ENCODE data around the gene FADS6. TPM values are rescaled to one million over a fixed set of nuclear protein-coding genes. Genes with fewer than 3 reads are reported as not detected.

The FADS6 gene
- polyA plus RNA-seq, 1 donor (not counting 4 experiments of a cell fraction or from before 2014, with no cell fraction given): 0.07 TPM

DNA sequence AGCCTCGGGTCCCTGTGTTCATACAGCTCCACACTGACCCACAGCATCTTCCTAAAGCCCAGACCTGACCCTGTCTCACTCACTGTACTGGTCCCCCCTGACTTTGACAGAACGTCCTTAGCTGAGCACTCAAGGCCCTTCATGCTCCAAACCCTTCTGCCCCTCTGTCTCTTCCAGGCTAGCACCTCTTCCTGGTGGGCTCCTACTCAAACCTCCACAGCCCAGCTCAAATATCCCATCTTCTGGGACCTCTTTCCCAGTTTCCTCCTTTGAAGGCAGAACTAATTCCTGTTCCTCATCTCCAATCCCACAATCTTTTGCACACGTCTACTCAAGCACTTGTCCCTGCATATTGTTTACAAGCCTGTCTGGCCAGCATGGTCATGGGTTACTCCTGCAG, 42.5 kb downstream of the FADS6 start:
- FAIRE-seq: no peak
- no peaks in the 10 kb centered on the region for H3K9me3 ChIP-seq (ENCODE audit: control insufficient read depth, low read depth, low read length)
- no peak for TF ChIP-seq EZH2 (IDR thresholded peaks at IDR 0.05; ENCODE audit: low read length)
- TF ChIP-seq, protein P1, sequence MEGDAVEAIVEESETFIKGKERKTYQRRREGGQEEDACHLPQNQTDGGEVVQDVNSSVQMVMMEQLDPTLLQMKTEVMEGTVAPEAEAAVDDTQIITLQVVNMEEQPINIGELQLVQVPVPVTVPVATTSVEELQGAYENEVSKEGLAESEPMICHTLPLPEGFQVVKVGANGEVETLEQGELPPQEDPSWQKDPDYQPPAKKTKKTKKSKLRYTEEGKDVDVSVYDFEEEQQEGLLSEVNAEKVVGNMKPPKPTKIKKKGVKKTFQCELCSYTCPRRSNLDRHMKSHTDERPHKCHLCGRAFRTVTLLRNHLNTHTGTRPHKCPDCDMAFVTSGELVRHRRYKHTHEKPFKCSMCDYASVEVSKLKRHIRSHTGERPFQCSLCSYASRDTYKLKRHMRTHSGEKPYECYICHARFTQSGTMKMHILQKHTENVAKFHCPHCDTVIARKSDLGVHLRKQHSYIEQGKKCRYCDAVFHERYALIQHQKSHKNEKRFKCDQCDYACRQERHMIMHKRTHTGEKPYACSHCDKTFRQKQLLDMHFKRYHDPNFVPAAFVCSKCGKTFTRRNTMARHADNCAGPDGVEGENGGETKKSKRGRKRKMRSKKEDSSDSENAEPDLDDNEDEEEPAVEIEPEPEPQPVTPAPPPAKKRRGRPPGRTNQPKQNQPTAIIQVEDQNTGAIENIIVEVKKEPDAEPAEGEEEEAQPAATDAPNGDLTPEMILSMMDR (optimal IDR thresholded peaks at IDR 0.05 in 1 of 3, IDR thresholded peaks at IDR 0.05 in 1 of 3, conservative IDR thresholded peaks at IDR 0.05 in 1 of 3; ENCODE audit: extremely low read depth in 1 of 3, insufficient read depth in 2 of 3, low read length in 3 of 3): no peak
- H3K4me1 ChIP-seq (ENCODE audit: control insufficient read depth, extremely low read depth, insufficient read depth, low read length): no peaks in the 10 kb centered on the region
- no peak overlapping the region for H3K4me2 ChIP-seq (ENCODE audit: control insufficient read depth, extremely low read depth, insufficient read depth, low read depth, low read length)
- dilution Hi-C loops (cut with MboI; ENCODE audit: extremely low pct_ligation_motif_present, low sequenced_read_pairs): no loop called here
- H3K36me3 ChIP-seq (ENCODE audit: control insufficient read depth in 2 of 2, extremely low read depth in 1 of 2, insufficient read depth in 2 of 2, low read length in 2 of 2): no peaks in the 10 kb centered on the region
- H2AFZ ChIP-seq (ENCODE audit: control insufficient read depth, low read length): no peak overlapping the region
- H3K27me3 ChIP-seq (ENCODE audit: control insufficient read depth, extremely low read depth, insufficient read depth, low read length): peaks cover 55% of the 10 kb centered on the region
- H3K4me3 ChIP-seq (ENCODE audit: control insufficient read depth in 2 of 3, extremely low read depth in 1 of 3, insufficient read depth in 2 of 3, low read depth in 1 of 3, low read length in 3 of 3): no peak overlapping the region
- no peak overlapping the region for H3K9ac ChIP-seq (ENCODE audit: control insufficient read depth, extremely low read depth, insufficient read depth, low read length)
- H3K79me2 ChIP-seq (ENCODE audit: control insufficient read depth, insufficient read depth, low read length): no peaks in the 10 kb centered on the region
- no peaks in the 10 kb centered on the region for H4K20me1 ChIP-seq (ENCODE audit: control insufficient read depth, extremely low read depth, insufficient read depth, low read length)
- DNase-seq (ENCODE audit: low read depth, low spot score): no peak
- no peak overlapping the region for H3K27ac ChIP-seq (ENCODE audit: control insufficient read depth, insufficient read depth, low read length)
- no peaks in the 10 kb centered on the region for H3K9me1 ChIP-seq (ENCODE audit: control insufficient read depth, extremely low read depth, insufficient read depth, low read length)

DNA sequence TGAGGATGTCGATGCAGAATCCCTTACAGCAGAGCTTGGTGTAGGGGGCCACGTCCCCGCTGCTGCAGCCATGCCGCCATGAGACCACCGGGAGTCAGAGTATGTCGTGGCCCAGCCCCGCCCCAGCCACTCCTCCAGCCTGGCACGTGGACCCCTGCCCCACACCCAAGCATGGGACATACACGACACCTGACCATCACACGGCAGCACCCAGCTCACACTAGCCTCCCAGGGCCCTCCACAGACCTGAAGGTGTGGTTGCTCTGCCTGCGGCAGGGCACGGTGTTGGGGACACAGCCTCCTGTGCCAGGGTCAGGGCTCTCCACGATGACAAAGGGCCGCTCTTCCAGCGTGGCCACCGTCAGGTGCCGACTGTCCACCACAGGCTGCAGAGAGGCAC, 43.1 kb downstream of the FADS6 start:
- H3K4me3 ChIP-seq (ENCODE audit: control insufficient read depth in 2 of 3, extremely low read depth in 1 of 3, insufficient read depth in 2 of 3, low read depth in 1 of 3, low read length in 3 of 3): no peak overlapping the region
- no peak overlapping the region for H3K27ac ChIP-seq (ENCODE audit: control insufficient read depth, insufficient read depth, low read length)
- H3K36me3 ChIP-seq (ENCODE audit: control insufficient read depth in 2 of 2, extremely low read depth in 1 of 2, insufficient read depth in 2 of 2, low read length in 2 of 2): no peaks in the 10 kb centered on the region
- no peaks in the 10 kb centered on the region for H3K79me2 ChIP-seq (ENCODE audit: control insufficient read depth, insufficient read depth, low read length)
- TF ChIP-seq EZH2 (IDR thresholded peaks at IDR 0.05; ENCODE audit: low read length): no peak
- TF ChIP-seq, protein P1 (optimal IDR thresholded peaks at IDR 0.05 in 1 of 3, IDR thresholded peaks at IDR 0.05 in 1 of 3, conservative IDR thresholded peaks at IDR 0.05 in 1 of 3; ENCODE audit: extremely low read depth in 1 of 3, insufficient read depth in 2 of 3, low read length in 3 of 3): no peak
- dilution Hi-C loops (cut with MboI; ENCODE audit: extremely low pct_ligation_motif_present, low sequenced_read_pairs): no loop called here
- no peaks in the 10 kb centered on the region for H3K9me3 ChIP-seq (ENCODE audit: control insufficient read depth, low read depth, low read length)
- no peak overlapping the region for H2AFZ ChIP-seq (ENCODE audit: control insufficient read depth, low read length)
- no peak for FAIRE-seq
- no peaks in the 10 kb centered on the region for H3K9me1 ChIP-seq (ENCODE audit: control insufficient read depth, extremely low read depth, insufficient read depth, low read length)
- H3K4me2 ChIP-seq (ENCODE audit: control insufficient read depth, extremely low read depth, insufficient read depth, low read depth, low read length): no peak overlapping the region
- H3K27me3 ChIP-seq (ENCODE audit: control insufficient read depth, extremely low read depth, insufficient read depth, low read length): peaks cover 50% of the 10 kb centered on the region
- no peak for DNase-seq (ENCODE audit: low read depth, low spot score)
- no peaks in the 10 kb centered on the region for H3K4me1 ChIP-seq (ENCODE audit: control insufficient read depth, extremely low read depth, insufficient read depth, low read length)
- no peaks in the 10 kb centered on the region for H4K20me1 ChIP-seq (ENCODE audit: control insufficient read depth, extremely low read depth, insufficient read depth, low read length)
- no peak overlapping the region for H3K9ac ChIP-seq (ENCODE audit: control insufficient read depth, extremely low read depth, insufficient read depth, low read length)

All from keratinocyte (primary cell).